ENCODE results near the gene MBTPS2.
"Not testable (repeated sequence)": the region's sequence is repeated elsewhere in the genome, so short reads cannot be mapped to it uniquely, and the experiment has no call there.

Gene MBTPS2

GRCh38 chrX:21840193-21840545, 752 bp downstream of the MBTPS2 start:
- Mint-ChIP-seq H3K4me1 (no peaks in the 10 kb centered on the region), H3K27ac (peak overlapping the region; percentile 97 to 98), H3K9me3 (no peaks in the 10 kb centered on the region), H3K27me3 (no peaks in the 10 kb centered on the region), H3K4me3 (peak overlapping the region; percentile 88 to 89)
- ATAC-seq (peak; percentile 65), DNase-seq (peak in 1 of 2 donors; percentile 45)

DNA sequence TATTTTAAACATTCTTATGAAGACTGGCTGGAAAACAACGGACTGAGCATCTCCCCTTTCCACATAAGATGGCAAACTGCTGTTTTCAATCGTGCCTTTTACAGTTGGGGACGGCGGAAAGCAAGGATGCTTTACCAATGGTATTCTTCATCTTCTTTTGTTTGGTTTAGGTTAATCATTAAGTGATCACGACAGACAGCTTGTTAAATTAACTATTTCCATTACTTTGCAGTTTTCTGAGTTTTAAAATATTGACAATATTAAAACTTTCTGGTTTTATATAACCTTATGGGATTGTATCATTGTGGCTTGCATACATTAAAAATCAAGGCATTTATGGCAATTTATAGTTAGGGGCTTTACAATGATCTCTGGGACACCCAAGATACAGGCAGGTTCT, 3.8 kb downstream of the MBTPS2 start:
- H3K4me1 Mint-ChIP-seq: no peaks in the 10 kb centered on the region
- no peak overlapping the region for H3K4me3 Mint-ChIP-seq
- ATAC-seq (no peak), DNase-seq (no peak)
- no peaks in the 10 kb centered on the region for H3K27me3 Mint-ChIP-seq
- H3K27ac Mint-ChIP-seq: no peak overlapping the region
- H3K9me3 Mint-ChIP-seq: no peaks in the 10 kb centered on the region

- H3K9me3 Mint-ChIP-seq: no peaks in the 10 kb centered on the region
- no peaks in the 10 kb centered on the region for H3K27me3 Mint-ChIP-seq
- no peak for DNase-seq
- H3K4me1 Mint-ChIP-seq: no peaks in the 10 kb centered on the region
- no peak for ATAC-seq
- peak overlapping the region in 1 of 2 donors; percentile 90 for H3K27ac Mint-ChIP-seq
- no peak overlapping the region for H3K4me3 Mint-ChIP-seq
Observed at GRCh38 chrX:21845096-21845495, 5.7 kb downstream of the MBTPS2 start.

DNA sequence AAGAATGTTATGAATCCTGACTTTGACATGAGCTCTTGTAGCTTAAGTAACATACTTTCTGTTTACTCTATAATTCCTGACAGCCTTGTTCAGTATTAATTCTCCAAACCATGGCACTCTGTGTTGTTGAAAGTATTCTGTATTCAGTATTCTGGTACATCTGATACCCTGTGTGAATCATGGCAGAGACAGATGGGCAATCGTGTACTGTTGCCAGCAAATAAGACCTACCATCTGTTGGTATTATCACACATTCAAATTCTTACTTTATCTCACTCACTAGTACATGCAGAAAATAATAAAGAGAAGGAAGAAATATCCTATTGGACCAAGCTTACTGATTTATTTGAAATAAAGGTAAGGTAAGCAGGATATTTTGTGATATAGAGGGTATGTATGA, 7.9 kb downstream of the MBTPS2 start:
- Mint-ChIP-seq H3K9me3 (no peaks in the 10 kb centered on the region), H3K4me3 (no peak overlapping the region), H3K4me1 (no peaks in the 10 kb centered on the region), H3K27me3 (no peaks in the 10 kb centered on the region), H3K27ac (no peak overlapping the region)
- ATAC-seq (no peak), DNase-seq (no peak)

DNA sequence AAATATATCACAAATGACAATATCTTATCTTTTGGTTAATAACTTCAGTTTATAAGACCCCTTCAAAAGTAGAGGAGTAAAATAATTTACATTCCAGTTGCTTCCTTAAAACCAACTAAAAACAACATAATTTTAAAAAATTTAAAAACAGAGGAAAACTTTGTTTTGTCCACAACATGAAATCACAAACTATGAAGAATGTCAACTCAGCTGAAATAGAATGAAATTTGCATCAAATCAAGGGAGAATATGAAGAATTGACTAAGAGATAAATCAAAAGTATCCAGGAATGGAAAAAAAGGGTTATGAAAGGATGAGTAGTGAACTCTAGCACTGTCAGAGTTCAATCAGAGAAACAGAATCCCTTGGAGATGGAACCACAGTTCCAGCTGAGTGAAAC, 14.2 kb downstream of the MBTPS2 start:
- Mint-ChIP-seq H3K4me1 (no peaks in the 10 kb centered on the region), H3K27ac (no peak overlapping the region), H3K4me3 (no peak overlapping the region), H3K9me3 (no peaks in the 10 kb centered on the region), H3K27me3 (no peaks in the 10 kb centered on the region)
- DNase-seq (no peak), ATAC-seq (no peak)

DNA sequence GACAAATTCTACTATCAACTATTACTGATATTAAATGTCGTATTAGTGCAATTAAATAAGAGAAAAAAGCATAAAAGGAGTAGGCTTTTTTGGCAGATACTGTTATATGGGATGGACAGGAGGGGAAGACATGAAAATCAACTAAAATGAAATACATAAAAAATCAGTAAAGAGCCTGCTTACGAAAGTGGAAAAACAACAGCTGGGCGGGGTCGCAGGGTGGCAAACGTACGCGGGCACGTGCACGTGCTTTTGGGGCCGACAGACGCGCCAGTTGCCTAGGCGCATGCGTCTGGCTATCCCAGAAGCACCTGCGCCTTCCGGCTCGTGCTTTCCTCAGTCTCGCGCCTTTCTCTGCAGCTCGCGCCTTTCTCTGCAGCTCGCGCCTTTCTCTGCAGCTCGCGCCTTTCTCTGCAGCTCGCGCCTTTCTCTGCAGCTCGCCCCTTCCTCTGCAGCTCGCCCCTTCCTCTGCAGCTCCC, 16.6 kb downstream of the MBTPS2 start, which contains the start of gene YY2:
YY2 (plus strand) TSS at position 51 of the 479 bp plus-strand sequence. CDS start 498 bp downstream, outside the sequence.
- ATAC-seq (no peak), DNase-seq (no peak)
- no peak within 1 kb of the TSS for H3K27ac Mint-ChIP-seq
- H3K4me3 Mint-ChIP-seq: no peak within 1 kb of the TSS
- H3K4me1 Mint-ChIP-seq: no peaks in the 10 kb centered on the region
- no peaks in the 10 kb centered on the region for H3K9me3 Mint-ChIP-seq
- no peaks in the 10 kb centered on the region for H3K27me3 Mint-ChIP-seq

DNA sequence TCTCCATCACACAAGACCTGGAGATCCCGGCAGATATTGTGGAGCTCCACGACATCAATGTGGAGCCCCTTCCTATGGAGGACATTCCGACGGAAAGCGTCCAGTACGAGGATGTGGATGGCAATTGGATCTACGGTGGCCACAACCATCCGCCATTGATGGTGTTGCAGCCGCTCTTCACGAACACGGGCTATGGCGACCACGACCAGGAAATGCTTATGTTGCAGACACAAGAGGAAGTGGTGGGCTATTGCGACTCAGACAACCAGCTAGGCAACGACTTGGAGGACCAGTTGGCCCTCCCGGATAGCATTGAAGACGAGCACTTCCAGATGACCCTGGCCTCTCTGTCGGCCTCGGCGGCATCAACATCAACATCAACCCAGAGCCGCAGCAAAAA, 17.1 kb downstream of the MBTPS2 start:
- Mint-ChIP-seq H3K27ac (no peak overlapping the region), H3K4me3 (no peak overlapping the region), H3K9me3 (no peaks in the 10 kb centered on the region), H3K27me3 (no peaks in the 10 kb centered on the region), H3K4me1 (no peaks in the 10 kb centered on the region)
- no peak for DNase-seq
- no peak for ATAC-seq

DNA sequence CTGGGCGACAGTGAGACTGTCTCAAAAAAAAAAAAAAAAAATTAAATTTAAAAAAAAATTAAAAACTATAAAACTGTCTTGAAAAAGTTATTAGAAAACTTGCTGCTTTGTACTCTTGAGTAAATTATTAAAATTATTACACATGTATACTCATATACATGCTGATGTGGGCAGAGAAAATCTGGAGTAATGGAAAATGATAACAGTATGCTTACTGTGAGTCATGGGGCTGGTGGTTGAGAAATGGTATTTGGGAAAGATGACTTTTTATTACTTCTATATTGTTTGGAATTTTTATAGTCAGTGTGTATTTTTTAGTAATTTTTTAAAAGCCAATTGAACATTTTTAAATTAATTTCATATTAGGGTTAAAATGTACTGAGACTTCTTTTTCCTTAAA, 23.8 kb downstream of the MBTPS2 start:
- Mint-ChIP-seq H3K27ac (no peak overlapping the region), H3K27me3 (no peaks in the 10 kb centered on the region), H3K9me3 (no peaks in the 10 kb centered on the region), H3K4me3 (no peak overlapping the region), H3K4me1 (peaks cover 7% of the 10 kb centered on the region)
- no peak for ATAC-seq
- DNase-seq: no peak

- H3K27me3 Mint-ChIP-seq: no peaks in the 10 kb centered on the region
- no peak for DNase-seq
- no peak overlapping the region for H3K4me3 Mint-ChIP-seq
- H3K4me1 Mint-ChIP-seq: peaks cover 7% of the 10 kb centered on the region
- no peaks in the 10 kb centered on the region for H3K9me3 Mint-ChIP-seq
- H3K27ac Mint-ChIP-seq: no peak overlapping the region
- no peak for ATAC-seq
Observed at GRCh38 chrX:21865436-21865835, 26.0 kb downstream of the MBTPS2 start.

GRCh38 chrX:21870494-21870893, 31.1 kb downstream of the MBTPS2 start:
- Mint-ChIP-seq H3K9me3 (no peaks in the 10 kb centered on the region), H3K4me1 (no peaks in the 10 kb centered on the region), H3K27me3 (no peaks in the 10 kb centered on the region), H3K27ac (no peak overlapping the region), H3K4me3 (no peak overlapping the region)
- no peak for DNase-seq
- no peak for ATAC-seq

- Mint-ChIP-seq H3K27me3 (no peaks in the 10 kb centered on the region), H3K9me3 (no peaks in the 10 kb centered on the region), H3K27ac (peak overlapping the region in 1 of 2 donors; percentile 62), H3K4me3 (no peak overlapping the region), H3K4me1 (no peaks in the 10 kb centered on the region)
- no peak for DNase-seq
- no peak for ATAC-seq
Observed at GRCh38 chrX:21873063-21873775, 33.8 kb downstream of the MBTPS2 start.

DNA sequence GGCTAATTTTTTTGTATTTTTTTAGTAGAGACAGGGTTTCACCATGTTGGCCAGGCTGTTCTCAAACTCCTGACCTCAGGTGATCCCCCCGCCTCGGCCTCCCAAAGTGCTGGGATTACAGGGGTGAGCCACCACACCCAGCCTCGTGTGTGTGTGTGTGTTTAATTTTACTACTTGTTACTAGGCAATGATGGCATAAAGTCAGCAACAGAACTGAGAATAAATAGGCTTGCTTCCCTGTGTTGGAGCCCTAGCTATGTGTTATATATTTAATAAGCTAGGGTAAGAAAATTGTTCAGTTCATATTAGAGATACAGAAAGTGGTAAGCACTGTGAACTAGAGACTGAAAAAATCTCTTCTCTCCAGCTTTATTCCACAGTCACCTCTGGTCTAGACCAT, 34.8 kb downstream of the MBTPS2 start:
- not testable (repeated sequence) for H3K4me3 Mint-ChIP-seq, H3K9me3 Mint-ChIP-seq, H3K27me3 Mint-ChIP-seq, ATAC-seq, H3K4me1 Mint-ChIP-seq, DNase-seq, H3K27ac Mint-ChIP-seq

DNA sequence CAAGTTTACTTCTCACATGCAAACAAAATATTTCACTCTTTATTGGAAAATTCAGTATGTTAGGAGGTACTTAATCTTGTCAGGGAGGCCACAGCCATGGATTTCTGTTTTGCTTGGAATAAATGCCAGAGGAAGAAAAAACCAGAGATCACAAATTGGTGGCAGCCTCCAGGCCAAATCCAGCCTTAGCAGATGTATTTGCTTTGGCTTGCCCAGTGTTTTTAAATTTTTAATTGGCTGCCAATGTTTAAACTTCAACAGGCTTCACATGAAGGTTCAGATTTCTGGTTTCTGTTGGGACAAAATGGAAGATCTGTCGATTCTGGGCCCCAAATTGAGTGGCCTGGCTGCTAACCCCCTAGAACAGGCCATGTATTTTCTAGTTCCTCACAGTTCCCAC, 35.6 kb downstream of the MBTPS2 start:
- DNase-seq (no peak), ATAC-seq (no peak)
- no peaks in the 10 kb centered on the region for H3K4me1 Mint-ChIP-seq
- H3K27ac Mint-ChIP-seq: no peak overlapping the region
- no peaks in the 10 kb centered on the region for H3K27me3 Mint-ChIP-seq
- H3K9me3 Mint-ChIP-seq: no peaks in the 10 kb centered on the region
- H3K4me3 Mint-ChIP-seq: no peak overlapping the region

DNA sequence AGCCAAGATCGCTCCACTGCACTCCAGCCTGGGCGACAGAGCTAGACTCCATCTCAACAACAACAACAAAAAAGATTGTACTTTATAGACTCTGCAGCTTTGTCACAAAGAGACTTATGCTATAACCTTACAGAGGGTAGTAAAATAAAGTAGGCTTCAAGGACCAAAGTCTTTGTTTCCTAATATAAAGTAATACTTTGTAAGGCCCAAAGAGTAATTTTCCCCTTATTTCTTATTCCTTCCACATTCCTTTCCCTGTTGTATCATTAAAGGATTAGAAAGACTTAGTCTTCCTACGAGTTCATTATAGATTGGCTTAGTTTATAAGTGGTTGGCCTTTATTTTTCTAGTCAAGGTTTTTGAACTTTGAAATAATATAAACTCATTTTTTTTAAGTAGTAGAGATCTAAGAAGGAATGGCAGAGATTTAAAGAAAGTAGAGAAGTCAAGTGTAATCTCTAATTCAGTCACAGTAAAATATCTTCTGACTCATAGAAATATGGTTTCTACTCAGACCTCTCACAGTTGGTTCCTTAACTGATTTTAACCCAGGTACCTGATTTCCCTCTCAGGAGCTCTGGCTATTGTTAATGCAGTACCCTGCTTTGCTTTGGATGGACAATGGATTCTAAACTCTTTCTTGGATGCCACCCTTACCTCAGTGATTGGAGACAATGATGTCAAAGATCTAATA, 42.6 kb downstream of the MBTPS2 start:
- no peak for DNase-seq
- no peak for ATAC-seq
- no peaks in the 10 kb centered on the region for H3K27me3 Mint-ChIP-seq
- no peak overlapping the region for H3K27ac Mint-ChIP-seq
- H3K9me3 Mint-ChIP-seq: no peaks in the 10 kb centered on the region
- no peak overlapping the region for H3K4me3 Mint-ChIP-seq
- H3K4me1 Mint-ChIP-seq: no peaks in the 10 kb centered on the region

DNA sequence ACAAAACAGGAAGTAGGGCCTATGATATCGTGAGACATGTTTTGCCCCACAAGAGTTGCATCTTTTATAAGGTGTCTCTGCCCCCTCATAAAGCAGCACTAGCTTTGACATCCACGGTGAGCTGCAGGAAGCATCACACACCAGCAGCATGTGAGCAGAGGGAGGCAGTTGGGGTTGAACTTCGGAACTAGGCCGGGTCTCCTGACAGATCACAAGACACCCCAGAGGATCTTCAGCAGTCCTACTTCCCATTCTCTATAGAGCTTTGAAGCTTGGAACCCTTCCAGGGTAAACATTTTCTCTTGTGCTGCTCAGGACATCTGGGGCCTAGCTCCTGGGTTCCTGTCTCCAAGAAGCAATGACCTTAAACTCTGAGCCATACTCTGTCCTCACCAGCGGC, 43.8 kb downstream of the MBTPS2 start:
- no peak for ATAC-seq
- Mint-ChIP-seq H3K4me1 (no peaks in the 10 kb centered on the region), H3K9me3 (no peaks in the 10 kb centered on the region), H3K4me3 (no peak overlapping the region), H3K27ac (no peak overlapping the region), H3K27me3 (no peaks in the 10 kb centered on the region)
- no peak for DNase-seq

DNA sequence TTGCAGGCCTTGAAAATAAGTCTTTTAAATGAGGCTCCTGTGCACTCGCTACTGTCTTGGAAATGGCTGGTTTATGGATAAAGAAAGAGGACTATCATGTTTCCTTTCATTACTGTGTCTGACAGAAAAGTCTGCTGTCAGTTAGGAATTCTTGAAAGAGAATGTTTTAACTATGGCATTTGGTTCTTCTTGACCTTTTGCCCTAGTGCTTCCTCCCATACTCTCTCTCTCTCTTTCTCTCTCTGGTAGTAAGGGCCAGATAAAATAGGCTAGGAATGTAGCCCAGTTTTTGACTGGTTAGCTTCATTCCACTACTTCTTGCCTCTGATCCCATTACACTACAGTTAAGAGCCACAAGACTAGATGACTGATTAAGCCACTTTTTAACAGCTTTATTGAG, 46.2 kb downstream of the MBTPS2 start:
- no peaks in the 10 kb centered on the region for H3K27me3 Mint-ChIP-seq
- no peak overlapping the region for H3K27ac Mint-ChIP-seq
- H3K4me1 Mint-ChIP-seq: no peaks in the 10 kb centered on the region
- no peak for ATAC-seq
- no peaks in the 10 kb centered on the region for H3K9me3 Mint-ChIP-seq
- H3K4me3 Mint-ChIP-seq: no peak overlapping the region
- DNase-seq: no peak

Data from stimulated activated naive CD8-positive, alpha-beta T cell treated with anti-CD3 and anti-CD28 coated beads, Interleukin-15, amount 100 ng/mL, for 72 hours (primary cell).